PFSK-1 (cell line): ENCODE measurements around the gene CHRM1.

Source experiments
- POLR2AphosphoS5 ChIP-seq: IDR thresholded peaks from 2 replicates; pipeline ENCODE4 v1.6.1; 2012; ENCODE audit warnings: low read depth, mild to moderate bottlenecking, control low read depth, low read length, moderate library complexity
- SIN3A ChIP-seq: IDR thresholded peaks from 2 replicates; pipeline ENCODE4 v1.6.1; 2012; ENCODE audit warnings: mild to moderate bottlenecking, low read length, moderate library complexity, borderline replicate concordance; ENCODE audit not compliant: insufficient read depth
- TAF1 ChIP-seq: IDR thresholded peaks from 2 replicates; pipeline ENCODE4 v1.6.1; 2012; ENCODE audit warnings: low read length, control low read depth, borderline replicate concordance; ENCODE audit not compliant: insufficient read depth
- TF ChIP-seq, protein P1 (sequence below), 2 experiments: IDR thresholded peaks; 2 replicates each; pipeline versions ENCODE4 v1.6.1 to v1.8.0; 2011 to 2012; ENCODE audit warnings: low read depth in 2 of 2, low read length in 2 of 2, control low read depth in 1 of 2, inconsistent platforms in 1 of 2, mild to moderate bottlenecking in 1 of 2, moderate library complexity in 1 of 2; ENCODE audit not compliant: insufficient read depth in 1 of 2

DNA sequence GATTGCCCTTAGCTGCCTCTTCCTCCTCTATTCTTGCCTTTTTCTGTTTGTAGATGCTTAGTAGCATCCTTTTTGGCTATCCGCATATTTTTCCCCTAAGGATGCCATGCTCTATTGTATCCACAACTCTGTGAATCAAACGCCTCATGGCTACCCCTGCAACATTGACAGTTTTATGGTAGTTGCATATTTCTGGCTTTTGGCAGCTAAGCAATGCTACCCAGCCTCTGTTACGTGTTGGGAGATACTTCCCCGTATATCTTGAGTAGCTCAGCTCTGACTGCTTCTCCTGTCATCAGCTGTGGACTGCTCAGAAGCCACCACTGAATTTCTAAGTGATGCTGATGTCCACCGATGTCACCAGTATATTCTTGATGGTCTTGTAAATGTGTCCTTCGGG is 55.5 kb downstream of the CHRM1 start:
- TF ChIP-seq, protein P1, sequence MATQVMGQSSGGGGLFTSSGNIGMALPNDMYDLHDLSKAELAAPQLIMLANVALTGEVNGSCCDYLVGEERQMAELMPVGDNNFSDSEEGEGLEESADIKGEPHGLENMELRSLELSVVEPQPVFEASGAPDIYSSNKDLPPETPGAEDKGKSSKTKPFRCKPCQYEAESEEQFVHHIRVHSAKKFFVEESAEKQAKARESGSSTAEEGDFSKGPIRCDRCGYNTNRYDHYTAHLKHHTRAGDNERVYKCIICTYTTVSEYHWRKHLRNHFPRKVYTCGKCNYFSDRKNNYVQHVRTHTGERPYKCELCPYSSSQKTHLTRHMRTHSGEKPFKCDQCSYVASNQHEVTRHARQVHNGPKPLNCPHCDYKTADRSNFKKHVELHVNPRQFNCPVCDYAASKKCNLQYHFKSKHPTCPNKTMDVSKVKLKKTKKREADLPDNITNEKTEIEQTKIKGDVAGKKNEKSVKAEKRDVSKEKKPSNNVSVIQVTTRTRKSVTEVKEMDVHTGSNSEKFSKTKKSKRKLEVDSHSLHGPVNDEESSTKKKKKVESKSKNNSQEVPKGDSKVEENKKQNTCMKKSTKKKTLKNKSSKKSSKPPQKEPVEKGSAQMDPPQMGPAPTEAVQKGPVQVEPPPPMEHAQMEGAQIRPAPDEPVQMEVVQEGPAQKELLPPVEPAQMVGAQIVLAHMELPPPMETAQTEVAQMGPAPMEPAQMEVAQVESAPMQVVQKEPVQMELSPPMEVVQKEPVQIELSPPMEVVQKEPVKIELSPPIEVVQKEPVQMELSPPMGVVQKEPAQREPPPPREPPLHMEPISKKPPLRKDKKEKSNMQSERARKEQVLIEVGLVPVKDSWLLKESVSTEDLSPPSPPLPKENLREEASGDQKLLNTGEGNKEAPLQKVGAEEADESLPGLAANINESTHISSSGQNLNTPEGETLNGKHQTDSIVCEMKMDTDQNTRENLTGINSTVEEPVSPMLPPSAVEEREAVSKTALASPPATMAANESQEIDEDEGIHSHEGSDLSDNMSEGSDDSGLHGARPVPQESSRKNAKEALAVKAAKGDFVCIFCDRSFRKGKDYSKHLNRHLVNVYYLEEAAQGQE (IDR thresholded peaks at IDR 0.05; ENCODE audit: insufficient read depth in 1 of 2, low read depth in 2 of 2, low read length in 2 of 2): no peak
- TF ChIP-seq POLR2AphosphoS5 (no peak), TAF1 (no peak), SIN3A (no peak)
